Measurements from ENCODE around the gene LBP. TPM values are rescaled to one million over a fixed set of nuclear protein-coding genes. Genes with fewer than 3 reads are reported as not detected.

LBP gene
- total and polyA plus RNA-seq, 2 donors from 2014 or later: 1.2 to 2.3 TPM

GRCh38 chr20:38424401-38424800, 78.1 kb downstream of the LBP start:
- H3K4me3 ChIP-seq (ENCODE audit: low read length in 3 of 3): no peak overlapping the region
- peaks cover 13 to 83% (median 72%) of the 10 kb centered on the region in 3 donors for H3K36me3 ChIP-seq (ENCODE audit: control insufficient read depth in 2 of 3, insufficient read depth in 3 of 3, low read length in 3 of 3)
- H3K9me3 ChIP-seq (ENCODE audit: control insufficient read depth in 2 of 3, insufficient read depth in 1 of 3, low read length in 3 of 3): no peaks in the 10 kb centered on the region
- H3K9ac ChIP-seq (ENCODE audit: low read length in 3 of 3): no peak overlapping the region
- DNase-seq (no peak), FAIRE-seq (no peak)
- TF ChIP-seq CTCF (IDR thresholded peaks at IDR 0.05; ENCODE audit: borderline replicate concordance, extremely low read depth, insufficient read depth): no peak
- intact Hi-C loops (cut with DNase I): no loop called here
- no peaks in the 10 kb centered on the region for H3K27me3 ChIP-seq (ENCODE audit: control insufficient read depth, insufficient read depth, low read length)
- no peaks in the 10 kb centered on the region for H3K4me1 ChIP-seq (ENCODE audit: control insufficient read depth in 2 of 3, insufficient read depth in 2 of 3, low read depth in 1 of 3, low read length in 3 of 3)
- no peak overlapping the region for H3K27ac ChIP-seq (ENCODE audit: low read depth in 2 of 2, low read length in 2 of 2)

- DNase-seq (no peak), FAIRE-seq (no peak)
- Histone ChIP-seq H3K36me3 (ENCODE audit: control insufficient read depth in 2 of 3, insufficient read depth in 3 of 3, low read length in 3 of 3) (peaks cover 9 to 75% (median 65%) of the 10 kb centered on the region in 3 donors), H3K27me3 (ENCODE audit: control insufficient read depth, insufficient read depth, low read length) (no peaks in the 10 kb centered on the region), H3K9ac (ENCODE audit: low read length in 3 of 3) (no peak overlapping the region), H3K4me3 (ENCODE audit: low read length in 3 of 3) (no peak overlapping the region), H3K9me3 (ENCODE audit: control insufficient read depth in 2 of 3, insufficient read depth in 1 of 3, low read length in 3 of 3) (no peaks in the 10 kb centered on the region), H3K27ac (ENCODE audit: low read depth in 2 of 2, low read length in 2 of 2) (no peak overlapping the region), H3K4me1 (ENCODE audit: control insufficient read depth in 2 of 3, insufficient read depth in 2 of 3, low read depth in 1 of 3, low read length in 3 of 3) (no peaks in the 10 kb centered on the region)
- intact Hi-C loops (cut with DNase I): no loop called here
- no peak for TF ChIP-seq CTCF (IDR thresholded peaks at IDR 0.05; ENCODE audit: borderline replicate concordance, extremely low read depth, insufficient read depth)
Measured at GRCh38 chr20:38426006-38426897, 80.0 kb downstream of the LBP start.

Other genes starting within 250 kb of the LBP start
- 611 TPM for gene TGM2, start 181.2 kb upstream of the LBP start, total RNA-seq
- 44.6 TPM for gene TGM2, start 181.2 kb upstream of the LBP start, polyA plus RNA-seq (ENCODE audit: insufficient read depth, low read depth, low replicate concordance)
- 5.1 TPM for gene KIAA1755, start 85.7 kb upstream of the LBP start, total RNA-seq
- 1.5 TPM for gene KIAA1755, start 85.7 kb upstream of the LBP start, polyA plus RNA-seq (ENCODE audit: insufficient read depth, low read depth, low replicate concordance)
- gene BPI, start 42.3 kb upstream of the LBP start, total RNA-seq: 0.16 TPM
- 1.5 TPM for gene BPI, start 42.3 kb upstream of the LBP start, polyA plus RNA-seq (ENCODE audit: insufficient read depth, low read depth, low replicate concordance)
- 33.2 TPM for gene SNHG17, start 88.8 kb downstream of the LBP start, total RNA-seq
- 19.7 TPM for gene SNHG17, start 88.8 kb downstream of the LBP start, polyA plus RNA-seq (ENCODE audit: insufficient read depth, low read depth, low replicate concordance)
- 43.3 TPM for gene RALGAPB, start 126.4 kb downstream of the LBP start, total RNA-seq
- gene RALGAPB, start 126.4 kb downstream of the LBP start, polyA plus RNA-seq (ENCODE audit: insufficient read depth, low read depth, low replicate concordance): 9.4 TPM
- gene ADIG, start 234.7 kb downstream of the LBP start, total RNA-seq: not detected
- gene ADIG, start 234.7 kb downstream of the LBP start, polyA plus RNA-seq (ENCODE audit: insufficient read depth, low read depth, low replicate concordance): 0.58 TPM

Measured in kidney (tissue), 14 donors.